HCT116 (cell line): ENCODE results near the gene ERC2. TPM values are rescaled to one million over a fixed set of nuclear protein-coding genes. Genes with fewer than 3 reads are reported as not detected.

ENCODE experiments used
- ATAC-seq: fragments of 200-7000 bp; cut with Tn5 transposase; 2 replicates; pipeline ENCODE4 v1.9.1; 2020; ENCODE audit warnings: mild to moderate bottlenecking, moderate library complexity
- BruUV-seq: library from RNA; stranded (reverse); fragments of 400-500 nt; replicated peaks from 2 replicates; lab custom pipeline; 2021; lab: Mats Ljungman, UMichigan
- CTCF ChIA-PET: fragments of 300-600 bp; sonication (Branson Sonifier 250); formaldehyde crosslinking; loops from one replicate; lab custom pipeline; 2021; ENCODE audit warnings: antibody characterized with exemption; lab: Charles Lee
- POLR2A ChIA-PET: fragments of 300-600, 350-600 bp; sonication (Branson Sonifier 250); formaldehyde crosslinking; loops from one replicate; lab custom pipeline; 2021; ENCODE audit warnings: antibody characterized with exemption; lab: Charles Lee
- RAD21 ChIA-PET, 2 experiments: fragments of 300-600 bp; sonication (Branson Sonifier 250); formaldehyde crosslinking; loops; one replicate each; lab custom pipeline; 2023; ENCODE audit warnings: low total read pairs in 2 of 2; ENCODE audit not compliant: uncharacterized antibody in 2 of 2, unreplicated experiment in 2 of 2, low non-redundant PET in 1 of 2; lab: Charles Lee
- DNase-seq: peaks from one replicate; pipeline ENCODE4 v3.0.0-alpha.2; 2010; ENCODE audit warnings: low read depth, low spot score
- H2AFZ ChIP-seq: fragments of 200-600 bp; shearing (Covaris generic), sonication (generic); 2 replicates; pipeline ENCODE4 v1.6.1; 2017; ENCODE audit warnings: low read depth, mixed run types, mixed read lengths, antibody characterized with exemption, low read length; ENCODE audit not compliant: poor library complexity, severe bottlenecking
- H3K27ac ChIP-seq: 2 replicates; pipeline ENCODE4 v1.5.1; 2012; ENCODE audit warnings: low read depth, low read length
- H3K27me3 ChIP-seq: fragments of 200-600 bp; sonication (generic); 2 replicates; pipeline ENCODE4 v1.6.1; 2016; ENCODE audit warnings: mixed run types, low read length, mixed read lengths; ENCODE audit not compliant: insufficient read depth
- H3K36me3 ChIP-seq, 2 experiments: fragments of 200-500 bp in 1 of 2; fragments of 200-600 bp in 1 of 2; sonication (Bioruptor generic) in 1 of 2; sonication (generic) in 1 of 2; 2 replicates each; pipeline versions ENCODE4 v1.5.1 to v1.6.1; 2014 to 2016; ENCODE audit warnings: low read length in 2 of 2, inconsistent platforms in 1 of 2, mixed read lengths in 1 of 2, mixed run types in 1 of 2; ENCODE audit not compliant: insufficient read depth in 2 of 2, control insufficient read depth in 1 of 2
- H3K4me1 ChIP-seq, 2 experiments: fragments of 200-600 bp in 1 of 2; sonication (generic) in 1 of 2; 2 replicates each; pipeline versions ENCODE4 v1.5.1 to v1.6.1; 2012 to 2017; ENCODE audit warnings: low read length in 2 of 2, inconsistent platforms in 1 of 2, mild to moderate bottlenecking in 1 of 2, mixed read lengths in 1 of 2, mixed run types in 1 of 2, moderate library complexity in 1 of 2; ENCODE audit not compliant: insufficient read depth in 2 of 2, control insufficient read depth in 1 of 2
- H3K4me2 ChIP-seq: fragments of 200-600 bp; sonication (generic); 2 replicates; pipeline ENCODE4 v1.6.1; 2017; ENCODE audit warnings: mixed run types, low read length, mixed read lengths
- H3K4me3 ChIP-seq, 2 experiments: fragments of 200-600 bp in 1 of 2; sonication (generic) in 1 of 2; replicated peaks in 1 of 2; 2 replicates each; pipeline ENCODE4 v1.5.1; 2011 to 2016; ENCODE audit warnings: low read length in 2 of 2, control low read depth in 1 of 2, low read depth in 1 of 2, mild to moderate bottlenecking in 1 of 2, mixed read lengths in 1 of 2, mixed run types in 1 of 2
- H3K79me2 ChIP-seq: fragments of 200-600 bp; sonication (generic); 2 replicates; pipeline ENCODE4 v1.6.1; 2017; ENCODE audit warnings: mild to moderate bottlenecking, mixed run types, low read length, moderate library complexity, mixed read lengths; ENCODE audit not compliant: insufficient read depth
- H3K9ac ChIP-seq: fragments of 200-600 bp; sonication (generic); 2 replicates; pipeline ENCODE4 v1.6.1; 2016; ENCODE audit warnings: low read length, mixed read lengths
- H3K9me2 ChIP-seq: fragments of 200-600 bp; sonication (generic), shearing (Covaris generic); 2 replicates; pipeline ENCODE4 v1.6.1; 2017; ENCODE audit warnings: mixed run types, mild to moderate bottlenecking, moderate library complexity; ENCODE audit not compliant: insufficient read depth
- H3K9me3 ChIP-seq, 2 experiments: fragments of 200-500 bp in 1 of 2; fragments of 200-600 bp in 1 of 2; sonication (Bioruptor generic) in 1 of 2; sonication (generic) in 1 of 2; 2 replicates each; pipeline ENCODE4 v1.6.1; 2014 to 2017; ENCODE audit warnings: low read length in 2 of 2, mixed read lengths in 2 of 2, inconsistent platforms in 1 of 2, low read depth in 1 of 2, mild to moderate bottlenecking in 1 of 2, mixed run types in 1 of 2, moderate library complexity in 1 of 2; ENCODE audit not compliant: control insufficient read depth in 1 of 2, insufficient read depth in 1 of 2
- H4K20me1 ChIP-seq: fragments of 200-600 bp; sonication (generic), shearing (Covaris generic); 2 replicates; pipeline ENCODE4 v1.6.1; 2017; ENCODE audit warnings: mixed run types, mild to moderate bottlenecking, moderate library complexity; ENCODE audit not compliant: insufficient read depth
- CEBPB ChIP-seq: IDR thresholded peaks from 2 replicates; pipeline ENCODE4 v1.6.1; 2012; ENCODE audit warnings: low read depth
- CTCF ChIP-seq, 3 experiments: fragments of 200-600 bp in 1 of 3; sonication (generic) in 1 of 3; IDR thresholded peaks in 2 of 3; conservative IDR thresholded peaks in 1 of 3; 2 replicates each; pipeline ENCODE4 v1.5.1; 2012 to 2017; ENCODE audit warnings: low read depth in 2 of 3, low read length in 2 of 3, antibody characterized with exemption in 1 of 3, borderline replicate concordance in 1 of 3, control low read depth in 1 of 3, mild to moderate bottlenecking in 1 of 3, mixed read lengths in 1 of 3, mixed run types in 1 of 3, moderate library complexity in 1 of 3; ENCODE audit not compliant: insufficient read depth in 1 of 3
- EZH2phosphoT487 ChIP-seq: fragments of 200-600 bp; IDR thresholded peaks from 2 replicates; pipeline ENCODE4 v1.6.1; 2018; ENCODE audit warnings: antibody characterized with exemption, borderline replicate concordance
- MAX ChIP-seq: IDR thresholded peaks from 2 replicates; pipeline ENCODE4 v1.6.1; 2012
- POLR2A ChIP-seq: IDR thresholded peaks from 2 replicates; pipeline ENCODE4 v1.7.0; 2011; ENCODE audit warnings: borderline replicate concordance; ENCODE audit not compliant: insufficient read depth, insufficient read length; ENCODE audit errors: extremely low read depth
- SP1 ChIP-seq: IDR thresholded peaks from 2 replicates; pipeline ENCODE4 v1.6.1; 2012; ENCODE audit warnings: low read depth
- YY1 ChIP-seq: IDR thresholded peaks from 2 replicates; pipeline ENCODE4 v1.6.1; 2011; ENCODE audit warnings: low read length, low read depth, moderate library complexity, mild to moderate bottlenecking; ENCODE audit not compliant: insufficient replicate concordance; ENCODE audit errors: extremely low read depth
- intact Hi-C: fragments of 100-400 bp; cut with micrococcal nuclease; formaldehyde crosslinking; loops from 2 replicates; pipeline ENCODE4 v1.10.0; 2022
- total RNA-seq: library from RNA; stranded (reverse); gene quantifications from one replicate; pipeline ENCODE4 v1.2.1, GENCODE V29; 2021; ENCODE audit not compliant: unreplicated experiment

The ERC2 gene
- total RNA-seq, 1 experiment from 2014 or later: not detected

GRCh38 chr3:55697177-55697865 is 770.9 kb downstream of the ERC2 start:
- no peak overlapping the region for H3K27ac ChIP-seq
- no peaks in the 10 kb centered on the region for H3K27me3 ChIP-seq
- H3K79me2 ChIP-seq: no peaks in the 10 kb centered on the region
- H3K4me2 ChIP-seq: no peak overlapping the region
- CTCF ChIA-PET: no interaction called here
- no peaks in the 10 kb centered on the region for H4K20me1 ChIP-seq
- DNase-seq (no peak), ATAC-seq (no peak)
- H3K4me3 ChIP-seq: no peak overlapping the region
- POLR2A ChIA-PET: no interaction called here
- intact Hi-C loops: no loop called here
- no TSS peak for BruUV-seq
- H3K4me1 ChIP-seq: no peaks in the 10 kb centered on the region
- H3K9ac ChIP-seq: no peak overlapping the region
- H3K9me3 ChIP-seq: peaks cover 3 to 10% of the 10 kb centered on the region in 2 experiments; a peak in 2 of 4 replicates
- H3K9me2 ChIP-seq: no peaks in the 10 kb centered on the region
- RAD21 ChIA-PET: no interaction called here
- TF ChIP-seq EZH2phosphoT487 (no peak), MAX (no peak), CEBPB (no peak), CTCF (IDR thresholded peaks at IDR 0.05 in 2 of 3, conservative IDR thresholded peaks at IDR 0.05 in 1 of 3; ENCODE audit: borderline replicate concordance in 1 of 3, insufficient read depth in 1 of 3, low read depth in 2 of 3, low read length in 2 of 3) (no peak), POLR2A (no peak), SP1 (no peak)
- TF ChIP-seq, all 23 proteins: peak for 0
- H2AFZ ChIP-seq: no peak overlapping the region
- H3K36me3 ChIP-seq: no peaks in the 10 kb centered on the region

GRCh38 chr3:55692957-55693558 is 775.2 kb downstream of the ERC2 start:
- BruUV-seq: no TSS peak
- ATAC-seq: no peak

More at GRCh38 chr3:55692957-55693558, 775.2 kb downstream of the ERC2 start:
- Histone ChIP-seq H3K4me3 (no peak overlapping the region), H3K79me2 (no peaks in the 10 kb centered on the region), H3K27ac (no peak overlapping the region), H3K4me1 (no peaks in the 10 kb centered on the region), H3K36me3 (no peaks in the 10 kb centered on the region), H3K9me2 (no peaks in the 10 kb centered on the region), H4K20me1 (no peaks in the 10 kb centered on the region), H3K9me3 (peaks cover 3 to 9% of the 10 kb centered on the region in 2 experiments; a peak in 2 of 4 replicates), H2AFZ (no peak overlapping the region), H3K9ac (no peak overlapping the region), H3K4me2 (no peak overlapping the region), H3K27me3 (no peaks in the 10 kb centered on the region)
- DNase-seq: no peak
- POLR2A ChIA-PET: no interaction called here
- CTCF ChIA-PET: no interaction called here
- intact Hi-C loops: no loop called here
- RAD21 ChIA-PET: no interaction called here
- TF ChIP-seq YY1: no peak
